SK-N-SH (cell line): Measurements from ENCODE around the gene GATAD2B. TPM values are rescaled to one million over a fixed set of nuclear protein-coding genes. Genes with fewer than 3 reads are reported as not detected.

Experiments used
- CTCF ChIA-PET: fragments of 300-600, 350-600 bp; formaldehyde crosslinking; extraction: SDS; loops from one replicate; lab custom pipeline; 2021; lab: Yijun Ruan, JAX
- POLR2A ChIA-PET: fragments of 350-600 bp; sonication (Branson Sonifier 250); formaldehyde crosslinking; extraction: SDS; loops from one replicate; lab custom pipeline; 2020; ENCODE audit warnings: antibody characterized with exemption, inconsistent platforms; lab: Yijun Ruan, JAX
- DNase-seq: peaks from one replicate; pipeline ENCODE4 v3.0.0; 2012
- H2AFZ ChIP-seq: fragments of 200-600 bp; sonication (generic); 2 replicates; pipeline ENCODE4 v1.8.1; 2016; ENCODE audit warnings: antibody characterized with exemption, mild to moderate bottlenecking, low read depth
- H3F3A ChIP-seq: fragments of 200-600 bp; sonication (generic); replicated peaks from 2 replicates; pipeline ENCODE3; 2016; ENCODE audit warnings: antibody characterized with exemption, mild to moderate bottlenecking; ENCODE audit not compliant: insufficient read depth
- H3K27ac ChIP-seq, 2 experiments: fragments of 200-500 bp in 1 of 2; fragments of 200-600 bp in 1 of 2; sonication (Bioruptor generic) in 1 of 2; sonication (generic), shearing (Covaris generic) in 1 of 2; 2 replicates each; pipeline versions ENCODE4 v1.5.1 to v1.6.1; 2014 to 2016; ENCODE audit warnings: low read depth in 2 of 2, inconsistent platforms in 1 of 2, low read length in 1 of 2, mild to moderate bottlenecking in 1 of 2, mixed read lengths in 1 of 2
- H3K27me3 ChIP-seq: fragments of 200-600 bp; sonication (generic), shearing (Covaris generic); 2 replicates; pipeline ENCODE4 v1.6.1; 2016; ENCODE audit warnings: mixed run types; ENCODE audit not compliant: insufficient read depth
- H3K36me3 ChIP-seq, 2 experiments: fragments of 200-500 bp in 1 of 2; fragments of 200-600 bp in 1 of 2; sonication (Bioruptor generic) in 1 of 2; sonication (generic) in 1 of 2; replicated peaks in 1 of 2; 2 replicates each; pipeline versions ENCODE3 to v1.5.1; 2014 to 2016; ENCODE audit warnings: low read length in 1 of 2, mild to moderate bottlenecking in 1 of 2; ENCODE audit not compliant: insufficient read depth in 2 of 2, control insufficient read depth in 1 of 2
- H3K4me1 ChIP-seq, 2 experiments: fragments of 200-500 bp in 1 of 2; fragments of 200-600 bp in 1 of 2; sonication (Bioruptor generic) in 1 of 2; sonication (generic), shearing (Covaris generic) in 1 of 2; 2 replicates each; pipeline versions ENCODE4 v1.5.1 to v1.6.1; 2014 to 2016; ENCODE audit warnings: low read depth in 1 of 2, low read length in 1 of 2, mixed run types in 1 of 2; ENCODE audit not compliant: insufficient read depth in 2 of 2, control insufficient read depth in 1 of 2
- H3K4me2 ChIP-seq: fragments of 200-600 bp; sonication (generic), shearing (Covaris generic); 2 replicates; pipeline ENCODE4 v1.6.1; 2017; ENCODE audit warnings: mixed run types
- H3K4me3 ChIP-seq, 2 experiments: fragments of 200-500 bp in 1 of 2; fragments of 200-600 bp in 1 of 2; sonication (Bioruptor generic) in 1 of 2; sonication (generic), shearing (Covaris generic) in 1 of 2; 2 replicates each; pipeline versions ENCODE4 v1.5.1 to v1.8.1; 2014 to 2016; ENCODE audit warnings: low read depth in 2 of 2, inconsistent platforms in 1 of 2, low read length in 1 of 2, mild to moderate bottlenecking in 1 of 2, mixed read lengths in 1 of 2, moderate library complexity in 1 of 2
- H3K79me2 ChIP-seq: fragments of 200-600 bp; sonication (generic); 2 replicates; pipeline ENCODE4 v1.8.1; 2017; ENCODE audit warnings: mild to moderate bottlenecking; ENCODE audit not compliant: insufficient read depth
- H3K9ac ChIP-seq: fragments of 200-600 bp; sonication (generic); 2 replicates; pipeline ENCODE4 v1.6.1; 2017; ENCODE audit warnings: mixed run types
- H3K9me2 ChIP-seq: fragments of 200-600 bp; sonication (generic); 2 replicates; pipeline ENCODE4 v1.6.1; 2017; ENCODE audit warnings: mixed run types
- H3K9me3 ChIP-seq: fragments of 200-600 bp; sonication (generic); 2 replicates; pipeline ENCODE4 v1.6.1; 2017; ENCODE audit warnings: mixed run types, mild to moderate bottlenecking, moderate library complexity
- H4K20me1 ChIP-seq: fragments of 200-600 bp; sonication (generic); 2 replicates; pipeline ENCODE4 v1.6.1; 2017; ENCODE audit warnings: mild to moderate bottlenecking, mixed run types; ENCODE audit not compliant: insufficient read depth
- CHD2 ChIP-seq: fragments of 150-350 bp; IDR thresholded peaks from 2 replicates; pipeline ENCODE4 v1.6.1; 2018; ENCODE audit warnings: low read length; ENCODE audit not compliant: partially characterized antibody
- CTCF ChIP-seq: fragments of 200-600 bp; sonication (generic); IDR thresholded peaks from 2 replicates; pipeline ENCODE4 v1.6.1; 2017; ENCODE audit warnings: antibody characterized with exemption, mild to moderate bottlenecking, moderate library complexity
- GABPA ChIP-seq: IDR thresholded peaks from 2 replicates; pipeline ENCODE4 v1.4.0; 2012; ENCODE audit warnings: low read depth, mild to moderate bottlenecking
- MXI1 ChIP-seq: IDR thresholded peaks from 2 replicates; pipeline ENCODE4 v1.6.1; 2012; ENCODE audit warnings: mild to moderate bottlenecking, low read depth, low read length, improper control_type of control experiment
- RAD21 ChIP-seq: IDR thresholded peaks from 2 replicates; pipeline ENCODE4 v1.6.1; 2012; ENCODE audit warnings: mild to moderate bottlenecking, low read length
- RCOR1 ChIP-seq: fragments of 150-350 bp; IDR thresholded peaks from 2 replicates; pipeline ENCODE4 v1.6.1; 2017; ENCODE audit warnings: antibody characterized with exemption, low read length
- RFX5 ChIP-seq: IDR thresholded peaks from 2 replicates; pipeline ENCODE4 v1.6.1; 2012; ENCODE audit warnings: mild to moderate bottlenecking, improper control_type of control experiment, low read length
- SMC3 ChIP-seq: IDR thresholded peaks from 2 replicates; pipeline ENCODE4 v1.6.1; 2012; ENCODE audit warnings: low read depth, low read length, improper control_type of control experiment
- YY1 ChIP-seq: IDR thresholded peaks from 2 replicates; pipeline ENCODE4 v1.4.0; 2012; ENCODE audit warnings: low read depth, mild to moderate bottlenecking
- ZBTB33 ChIP-seq: IDR thresholded peaks from 2 replicates; pipeline ENCODE4 v1.4.0; 2012; ENCODE audit warnings: low read depth, borderline replicate concordance
- WGBS: methylation state at CpG from one replicate; pipeline ENCODE4 v1.1.6; 2017; ENCODE audit warnings: low lambda C conversion rate; 5-methylcytosine and 5-hydroxymethylcytosine counted together
- polyA plus RNA-seq, 3 experiments: library from polyadenylated mRNA; depleted of rRNA; stranded (reverse); fragments of >200 nt; gene quantifications; 2 replicates each; pipeline ENCODE4 v1.2.3, GENCODE V29; 2012

The GATAD2B gene
- polyA plus RNA-seq, 1 of the 3 experiments (the other 2 are of a cell fraction) = 2.8 TPM

- TF ChIP-seq CTCF = no peak
- no peak for TF ChIP-seq MXI1
- no peak for TF ChIP-seq RCOR1
- no peak for TF ChIP-seq GABPA
- H3K27me3 ChIP-seq = no peaks in the 10 kb centered on the region
- peaks cover 0 to 5% of the 10 kb centered on the region in 2 experiments for H3K36me3 ChIP-seq
- H3K4me2 ChIP-seq = no peak overlapping the region
- no peak overlapping the region; a peak in 1 of 4 replicates for H3K27ac ChIP-seq
- H3K9me3 ChIP-seq = no peaks in the 10 kb centered on the region
- ChIA-PET POLR2A (interaction anchor here (1.0 kb wide), 1 partner anchor 192 kb away, joined by 5 read pairs; the partner anchor contains the start of gene RPS27), CTCF (interaction anchor here (0.5 to 4.2 kb wide), 19 partner anchors 8 to 192 kb away, joined by 3 to 61 read pairs (median 5); partner anchors contain the start of genes CREB3L4, DENND4B, GATAD2B and JTB)
- H3K9ac ChIP-seq = no peak overlapping the region
- no peaks in the 10 kb centered on the region for H3K9me2 ChIP-seq
- no peak for DNase-seq
- no peaks in the 10 kb centered on the region for H3F3A ChIP-seq
- H2AFZ ChIP-seq = no peak overlapping the region
- peaks cover 0 to 5% of the 10 kb centered on the region in 2 experiments; a peak in 1 of 4 replicates for H3K4me1 ChIP-seq
- no peak overlapping the region for H3K4me3 ChIP-seq
- H3K79me2 ChIP-seq = no peaks in the 10 kb centered on the region
- 93% methylated on average over 3 of the region's 3 CpGs for WGBS
- no peaks in the 10 kb centered on the region for H4K20me1 ChIP-seq
Observed at GRCh38 chr1:153798468-153798780, 124.3 kb downstream of the GATAD2B start.

GRCh38 chr1:153796786-153797659 lies 125.7 kb downstream of the GATAD2B start:
- Histone ChIP-seq H3K4me3 (no peak overlapping the region; a peak in 1 of 4 replicates), H3K4me1 (no peaks in the 10 kb centered on the region; a peak in 1 of 4 replicates), H3K36me3 (peaks cover 0 to 5% of the 10 kb centered on the region in 2 experiments), H3K9me3 (no peaks in the 10 kb centered on the region), H3K27ac (no peak overlapping the region), H3K9ac (no peak overlapping the region), H3K27me3 (no peaks in the 10 kb centered on the region), H3K9me2 (no peaks in the 10 kb centered on the region), H2AFZ (no peak overlapping the region), H3K4me2 (no peak overlapping the region), H4K20me1 (no peaks in the 10 kb centered on the region), H3K79me2 (no peaks in the 10 kb centered on the region), H3F3A (no peaks in the 10 kb centered on the region)
- DNase-seq = peak; percentile 90
- CTCF ChIA-PET = interaction anchor here (0.7 to 4.2 kb wide), 41 partner anchors 9 to 202 kb away, joined by 3 to 61 read pairs (median 5); partner anchors contain the start of genes CREB3L4, DENND4B, JTB and NPR1
- 56% methylated on average over 23 of the region's 26 CpGs for WGBS
- TF ChIP-seq CHD2 (peak; percentile 19), RCOR1 (peak; percentile 49; the same call in 1 of the 2 replicates), SMC3 (peak; percentile 83), CTCF (peak; percentile 85), RAD21 (peak; percentile 84), YY1 (no peak), ZBTB33 (no peak), RFX5 (no peak)
- POLR2A ChIA-PET = interaction anchor here (1.1 kb wide), 1 partner anchor 193 kb away, joined by 3 read pairs; the partner anchor contains the start of gene RPS27
